Kidney epithelial cell (primary cell): ENCODE measurements around the gene ZBTB45. TPM values are rescaled to one million over a fixed set of nuclear protein-coding genes. Genes with fewer than 3 reads are reported as not detected.

ENCODE experiments used
- DNase-seq: peaks from one replicate; pipeline ENCODE4 v3.0.0-alpha.2; 2010; ENCODE audit warnings: low read depth
- H3K27me3 ChIP-seq: 2 replicates; pipeline ENCODE4 v1.6.0; 2011; ENCODE audit warnings: low read length; ENCODE audit not compliant: control insufficient read depth, insufficient read depth
- H3K36me3 ChIP-seq: 2 replicates; pipeline ENCODE4 v1.5.1; 2011; ENCODE audit warnings: low read length; ENCODE audit not compliant: control insufficient read depth, insufficient read depth
- H3K4me3 ChIP-seq: 2 replicates; pipeline ENCODE4 v1.5.1; 2011; ENCODE audit warnings: low read depth, mild to moderate bottlenecking, control low read depth, low read length
- CTCF ChIP-seq: IDR thresholded peaks from 2 replicates; pipeline ENCODE4 v1.5.1; 2011; ENCODE audit warnings: mild to moderate bottlenecking, moderate library complexity, low read length, control low read depth, inconsistent platforms; ENCODE audit not compliant: insufficient read depth, poor library complexity, severe bottlenecking
- total RNA-seq: library from RNA; depleted of rRNA; stranded (reverse); fragments of >200 nt; gene quantifications from 2 replicates; pipeline ENCODE4 v1.2.3, GENCODE V29; 2015

The ZBTB45 gene
- total RNA-seq, 1 donor from 2014 or later, result 16.2 TPM

GRCh38 chr19:58477871-58478270 is 41.7 kb downstream of the ZBTB45 start:
- TF ChIP-seq CTCF, result no peak
- Histone ChIP-seq H3K27me3 (no peaks in the 10 kb centered on the region), H3K4me3 (no peak overlapping the region), H3K36me3 (no peaks in the 10 kb centered on the region)
- DNase-seq, result no peak

- H3K36me3 ChIP-seq, result no peaks in the 10 kb centered on the region
- no peaks in the 10 kb centered on the region for H3K27me3 ChIP-seq
- no peak for DNase-seq
- H3K4me3 ChIP-seq, result no peak overlapping the region
- no peak for TF ChIP-seq CTCF
Observed at GRCh38 chr19:58477130-58477529, 42.5 kb downstream of the ZBTB45 start.

GRCh38 chr19:58476498-58477015 is 43.1 kb downstream of the ZBTB45 start:
- Histone ChIP-seq H3K36me3 (no peaks in the 10 kb centered on the region), H3K27me3 (no peaks in the 10 kb centered on the region), H3K4me3 (peak overlapping the region; percentile 59)
- TF ChIP-seq CTCF, result no peak
- DNase-seq, result no peak

GRCh38 chr19:58475714-58476497 is 43.7 kb downstream of the ZBTB45 start, which contains the start of gene ZNF446:
Gene ZNF446, plus strand, starts transcription at chr19:58476352. Its CDS starts 867 bp downstream, at chr19:58477219.
- no peak for TF ChIP-seq CTCF
- no peaks in the 10 kb centered on the region for H3K27me3 ChIP-seq
- H3K36me3 ChIP-seq, result no peaks in the 10 kb centered on the region
- peak within 1 kb of the TSS; percentile 59 for H3K4me3 ChIP-seq
- peak; percentile 91 for DNase-seq

GRCh38 chr19:58474997-58475713 is 44.5 kb downstream of the ZBTB45 start:
- DNase-seq, result no peak
- H3K4me3 ChIP-seq, result peak overlapping the region; percentile 59
- no peaks in the 10 kb centered on the region for H3K36me3 ChIP-seq
- H3K27me3 ChIP-seq, result no peaks in the 10 kb centered on the region
- no peak for TF ChIP-seq CTCF
